ENCODE data around the gene RAB26. TPM values are rescaled to one million over a fixed set of nuclear protein-coding genes. Genes with fewer than 3 reads are reported as not detected.
A peak's percentile ranks its signal among the peaks of the same experiment; 100 is the strongest.

The RAB26 gene
- total RNA-seq, 2 donors from 2014 or later: 1.8 to 5.1 TPM

DNA sequence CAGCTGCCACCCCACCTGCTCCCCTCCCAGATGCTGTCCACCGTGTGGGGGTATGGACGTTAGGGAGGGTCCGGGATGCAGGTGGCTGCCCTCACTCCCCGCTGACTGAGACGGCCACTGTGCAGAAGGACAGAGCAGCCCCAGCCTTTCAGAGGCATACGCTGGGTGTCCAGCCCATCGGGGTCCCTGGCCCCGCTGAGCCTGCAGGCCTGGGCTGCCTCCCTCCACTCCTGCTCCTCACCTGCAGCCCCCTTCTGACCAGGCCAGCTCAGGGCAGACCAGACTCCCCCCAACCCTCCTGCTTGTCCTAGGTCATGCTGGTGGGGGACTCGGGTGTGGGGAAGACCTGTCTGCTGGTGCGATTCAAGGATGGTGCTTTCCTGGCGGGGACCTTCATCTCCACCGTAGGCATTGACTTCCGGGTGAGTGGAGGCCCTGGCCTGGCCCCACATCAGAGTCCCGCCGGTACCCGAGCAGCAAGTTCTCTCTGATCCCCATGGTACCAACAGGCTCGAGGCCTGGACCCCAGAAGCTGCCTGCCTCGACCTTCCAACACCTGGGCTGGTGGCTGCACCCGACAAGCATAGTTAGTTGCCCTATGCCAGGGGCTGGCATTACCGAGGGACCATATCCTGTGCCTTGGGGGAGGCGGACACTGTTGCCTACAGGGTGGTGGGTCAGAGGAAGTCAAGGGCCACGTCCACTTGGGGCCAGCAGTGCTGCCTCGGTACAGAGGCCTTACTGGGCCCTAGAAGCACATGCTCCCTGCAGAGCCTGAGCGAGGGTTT lies 1.4 kb downstream of the RAB26 start:
- no peaks in the 10 kb centered on the region for H3K9me3 ChIP-seq
- no peaks in the 10 kb centered on the region for H3K27me3 ChIP-seq (replicated peaks; ENCODE audit: insufficient read depth)
- H3K27ac ChIP-seq: no peak overlapping the region
- H3K4me3 ChIP-seq: no peak overlapping the region
- TF ChIP-seq POLR2AphosphoS5 (IDR thresholded peaks at IDR 0.05): no peak
- TF ChIP-seq, protein P1, sequence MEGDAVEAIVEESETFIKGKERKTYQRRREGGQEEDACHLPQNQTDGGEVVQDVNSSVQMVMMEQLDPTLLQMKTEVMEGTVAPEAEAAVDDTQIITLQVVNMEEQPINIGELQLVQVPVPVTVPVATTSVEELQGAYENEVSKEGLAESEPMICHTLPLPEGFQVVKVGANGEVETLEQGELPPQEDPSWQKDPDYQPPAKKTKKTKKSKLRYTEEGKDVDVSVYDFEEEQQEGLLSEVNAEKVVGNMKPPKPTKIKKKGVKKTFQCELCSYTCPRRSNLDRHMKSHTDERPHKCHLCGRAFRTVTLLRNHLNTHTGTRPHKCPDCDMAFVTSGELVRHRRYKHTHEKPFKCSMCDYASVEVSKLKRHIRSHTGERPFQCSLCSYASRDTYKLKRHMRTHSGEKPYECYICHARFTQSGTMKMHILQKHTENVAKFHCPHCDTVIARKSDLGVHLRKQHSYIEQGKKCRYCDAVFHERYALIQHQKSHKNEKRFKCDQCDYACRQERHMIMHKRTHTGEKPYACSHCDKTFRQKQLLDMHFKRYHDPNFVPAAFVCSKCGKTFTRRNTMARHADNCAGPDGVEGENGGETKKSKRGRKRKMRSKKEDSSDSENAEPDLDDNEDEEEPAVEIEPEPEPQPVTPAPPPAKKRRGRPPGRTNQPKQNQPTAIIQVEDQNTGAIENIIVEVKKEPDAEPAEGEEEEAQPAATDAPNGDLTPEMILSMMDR (IDR thresholded peaks at IDR 0.05): no peak
- no peak for TF ChIP-seq POLR2A (IDR thresholded peaks at IDR 0.05)
- intact Hi-C loops (cut with DNase I): no loop called here
- H3K4me1 ChIP-seq (replicated peaks): peaks cover 37% of the 10 kb centered on the region
- no peak for DNase-seq (ENCODE audit: low spot score)
- no peaks in the 10 kb centered on the region for H3K36me3 ChIP-seq
- 63% methylated on average over 24 of the region's 24 CpGs for WGBS

DNA sequence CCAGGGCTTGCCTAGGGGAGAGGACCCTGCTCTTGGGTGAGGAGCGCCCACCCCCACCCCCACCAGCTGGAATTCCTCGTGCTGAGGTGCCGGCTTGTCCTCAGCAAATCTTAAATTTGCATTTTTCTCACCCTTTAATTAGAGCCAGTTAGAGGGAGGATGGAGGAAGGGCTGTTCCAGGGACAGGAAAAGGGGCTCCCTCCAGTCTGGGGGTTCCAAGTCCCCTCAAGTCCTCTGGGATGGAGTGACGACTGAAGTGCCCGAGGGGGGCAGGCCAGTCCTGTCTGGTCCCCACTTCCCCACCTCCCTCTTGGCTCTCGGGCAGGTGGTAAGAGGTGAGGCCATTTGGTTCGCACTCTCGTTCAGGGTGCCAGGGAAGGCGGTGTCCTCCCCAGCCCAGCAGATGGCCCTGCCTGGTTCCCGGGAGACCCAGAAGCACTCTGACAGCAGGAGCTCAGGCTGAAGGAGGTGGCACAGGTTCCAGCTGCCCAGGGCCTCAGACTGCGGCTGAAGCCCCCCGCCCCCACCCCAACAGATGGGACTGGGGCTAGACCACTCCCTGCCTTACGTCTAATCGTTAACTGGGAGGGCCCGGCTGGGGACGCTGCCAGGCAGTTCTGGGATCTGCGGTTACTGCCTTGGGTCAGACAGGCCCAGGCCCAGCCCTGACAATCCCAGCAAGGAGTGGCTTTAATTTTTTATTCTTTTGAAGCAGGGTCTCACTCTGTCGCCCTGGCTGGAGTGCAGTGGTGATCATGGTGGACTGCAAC lies 2.2 kb downstream of the RAB26 start:
- TF ChIP-seq POLR2AphosphoS5 (IDR thresholded peaks at IDR 0.05) (no peak), POLR2A (IDR thresholded peaks at IDR 0.05) (peak; percentile 26)
- TF ChIP-seq, protein P1 (IDR thresholded peaks at IDR 0.05): peak in 1 of 4 experiments; percentile 10
- no peak for DNase-seq (ENCODE audit: low spot score)
- Histone ChIP-seq H3K27ac (peak overlapping the region; percentile 26 to 36), H3K9me3 (no peaks in the 10 kb centered on the region), H3K4me1 (replicated peaks) (peaks cover 37% of the 10 kb centered on the region), H3K36me3 (no peaks in the 10 kb centered on the region), H3K4me3 (no peak overlapping the region), H3K27me3 (replicated peaks; ENCODE audit: insufficient read depth) (no peaks in the 10 kb centered on the region)
- intact Hi-C loops (cut with DNase I): no loop called here
- WGBS: 34% methylated on average over 18 of the region's 18 CpGs

DNA sequence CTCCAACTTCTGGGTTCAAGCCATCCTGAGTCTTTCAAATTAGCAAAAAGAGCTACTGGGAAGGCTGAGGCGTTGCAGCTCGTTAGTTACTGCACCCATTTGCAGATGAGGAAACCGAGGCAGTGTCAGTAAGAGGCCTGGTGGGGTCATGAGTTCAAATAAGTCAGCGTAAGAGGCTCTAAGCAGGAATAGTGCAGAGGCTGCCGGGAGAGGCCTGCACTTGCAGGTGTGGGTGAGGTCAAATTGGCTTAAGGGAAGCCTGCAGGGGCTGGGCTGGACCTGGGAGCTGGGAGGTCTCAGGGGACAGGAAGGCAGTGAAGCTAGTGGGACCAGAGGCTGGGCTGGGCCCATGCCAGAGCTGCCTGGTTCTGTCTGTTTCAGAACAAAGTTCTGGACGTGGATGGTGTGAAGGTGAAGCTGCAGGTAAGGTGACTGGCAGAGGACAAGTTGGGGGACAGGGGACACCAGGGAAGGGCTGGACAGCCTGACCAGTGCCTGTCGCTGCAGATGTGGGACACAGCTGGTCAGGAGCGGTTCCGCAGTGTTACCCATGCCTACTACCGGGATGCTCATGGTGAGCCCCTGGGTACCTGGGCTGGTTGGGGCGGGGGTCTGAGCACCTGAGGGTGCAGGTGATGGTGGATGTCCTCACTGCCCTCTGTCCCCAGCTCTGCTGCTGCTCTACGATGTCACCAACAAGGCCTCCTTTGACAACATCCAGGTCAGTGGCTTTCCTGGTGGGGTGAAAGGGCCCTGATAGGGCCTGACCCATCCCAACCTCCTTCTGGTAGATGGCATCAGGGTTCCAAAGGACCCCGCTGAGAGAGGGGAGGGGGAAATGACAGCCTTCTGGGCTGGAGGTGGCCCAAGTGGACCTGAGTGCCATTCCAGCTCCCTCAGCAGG lies 3.0 kb downstream of the RAB26 start:
- no peak for DNase-seq (ENCODE audit: low spot score)
- Histone ChIP-seq H3K4me3 (no peak overlapping the region), H3K27ac (peak overlapping the region; percentile 26 to 36), H3K27me3 (replicated peaks; ENCODE audit: insufficient read depth) (no peaks in the 10 kb centered on the region), H3K36me3 (no peaks in the 10 kb centered on the region), H3K4me1 (replicated peaks) (peaks cover 37% of the 10 kb centered on the region), H3K9me3 (no peaks in the 10 kb centered on the region)
- intact Hi-C loops (cut with DNase I): no loop called here
- TF ChIP-seq POLR2A (IDR thresholded peaks at IDR 0.05) (no peak), POLR2AphosphoS5 (IDR thresholded peaks at IDR 0.05) (no peak)
- TF ChIP-seq, protein P1 (IDR thresholded peaks at IDR 0.05): no peak
- 65% methylated on average over 13 of the region's 13 CpGs for WGBS

DNA sequence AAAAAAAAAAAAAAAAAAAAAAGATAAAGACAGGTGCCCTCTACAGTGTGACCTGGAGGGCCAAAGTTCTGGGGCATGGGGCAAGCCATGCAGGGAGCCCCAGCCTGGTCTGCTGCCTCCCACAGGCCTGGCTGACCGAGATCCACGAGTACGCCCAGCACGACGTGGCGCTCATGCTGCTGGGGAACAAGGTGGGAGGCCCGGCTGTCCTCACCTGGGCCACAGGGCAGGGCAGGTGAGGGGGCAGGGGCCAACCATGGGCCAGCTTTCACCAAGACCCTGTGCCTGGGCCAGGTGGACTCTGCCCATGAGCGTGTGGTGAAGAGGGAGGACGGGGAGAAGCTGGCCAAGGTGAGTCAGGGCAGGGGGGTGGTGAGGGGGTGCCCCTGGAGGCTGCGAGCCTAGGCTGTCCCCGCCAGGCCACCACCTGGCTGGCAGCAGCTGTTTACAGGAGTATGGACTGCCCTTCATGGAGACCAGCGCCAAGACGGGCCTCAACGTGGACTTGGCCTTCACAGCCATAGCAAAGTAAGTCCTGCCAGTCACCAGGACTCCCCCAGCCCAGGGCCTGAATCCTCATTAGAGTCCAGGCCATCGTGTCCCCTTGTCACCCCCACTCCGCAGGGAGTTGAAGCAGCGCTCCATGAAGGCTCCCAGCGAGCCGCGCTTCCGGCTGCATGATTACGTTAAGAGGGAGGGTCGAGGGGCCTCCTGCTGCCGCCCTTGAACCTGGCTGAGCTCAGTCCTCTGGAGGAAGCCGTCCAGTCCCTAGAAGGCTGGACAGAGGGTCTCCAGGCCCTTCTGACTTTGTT lies 4.5 kb downstream of the RAB26 start:
- Histone ChIP-seq H3K4me3 (peak overlapping the region; percentile 72 to 87), H3K27ac (peak overlapping the region; percentile 76 to 79), H3K4me1 (replicated peaks) (peaks cover 40% of the 10 kb centered on the region), H3K36me3 (no peaks in the 10 kb centered on the region), H3K9me3 (no peaks in the 10 kb centered on the region), H3K27me3 (replicated peaks; ENCODE audit: insufficient read depth) (no peaks in the 10 kb centered on the region)
- 24% methylated on average over 21 of the region's 25 CpGs for WGBS
- intact Hi-C loops (cut with DNase I): no loop called here
- TF ChIP-seq POLR2AphosphoS5 (IDR thresholded peaks at IDR 0.05): no peak
- TF ChIP-seq, protein P1 (IDR thresholded peaks at IDR 0.05): no peak
- TF ChIP-seq POLR2A (IDR thresholded peaks at IDR 0.05): no peak
- no peak for DNase-seq (ENCODE audit: low spot score)
